ENCODE data around the gene GJB2.

The GJB2 gene

DNA sequence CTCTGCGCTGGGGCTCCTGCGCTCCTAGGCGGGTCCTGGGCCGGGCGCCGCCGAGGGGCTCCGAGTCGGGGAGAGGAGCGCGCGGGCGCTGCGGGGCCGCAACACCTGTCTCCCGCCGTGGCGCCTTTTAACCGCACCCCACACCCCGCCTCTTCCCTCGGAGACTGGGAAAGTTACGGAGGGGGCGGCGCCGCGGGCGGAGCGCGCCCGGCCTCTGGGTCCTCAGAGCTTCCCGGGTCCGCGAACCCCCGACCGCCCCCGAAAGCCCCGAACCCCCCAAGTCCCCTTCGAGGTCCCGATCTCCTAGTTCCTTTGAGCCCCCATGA, at the start of gene GJB2:
TSS of gene GJB2 (minus strand) at position 103 of the 326 bp plus-strand sequence. CDS start 3,357 bp downstream, outside the sequence.
- DNase-seq, result no peak

DNA sequence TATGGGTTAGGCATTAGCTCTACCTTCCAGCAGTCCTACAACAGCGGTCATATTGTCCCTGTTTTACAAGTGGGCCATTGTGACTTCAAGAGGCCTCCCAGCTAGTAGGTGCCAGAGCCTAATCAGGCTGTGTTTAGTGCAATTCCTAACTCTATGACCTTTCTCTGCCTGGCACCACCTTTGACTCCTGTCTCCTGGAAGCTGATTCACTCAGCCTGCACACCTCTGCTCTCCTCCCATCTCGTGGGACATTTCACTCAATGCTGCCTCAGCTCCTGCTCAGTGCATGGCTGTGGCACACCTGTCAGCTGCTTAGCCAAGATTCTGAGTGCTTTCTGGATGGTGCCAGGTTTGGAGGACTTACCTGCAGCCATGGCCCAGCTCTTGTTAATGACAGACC, 48.9 kb upstream of the GJB2 start:
- DNase-seq, result no peak

DNA sequence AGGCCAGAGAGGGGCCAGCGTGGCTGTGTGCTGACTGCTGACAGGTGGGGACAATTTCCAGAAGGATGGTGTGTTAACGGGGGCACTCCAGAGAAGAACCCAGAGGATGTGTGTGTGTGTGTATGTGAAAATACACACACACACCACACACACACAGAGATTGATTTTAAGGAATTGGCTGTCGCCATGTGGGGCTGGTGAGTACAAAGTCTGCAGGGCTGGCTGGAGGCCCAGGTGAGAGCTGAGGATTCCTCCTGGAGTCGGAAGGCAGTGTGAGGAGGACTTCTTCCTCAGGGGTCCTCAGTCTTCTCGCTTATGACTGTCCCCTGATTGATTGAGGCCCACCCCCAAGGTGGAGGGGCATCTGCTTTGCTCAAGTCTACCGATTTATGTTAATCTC, 47.0 kb upstream of the GJB2 start:
- DNase-seq, result no peak

DNA sequence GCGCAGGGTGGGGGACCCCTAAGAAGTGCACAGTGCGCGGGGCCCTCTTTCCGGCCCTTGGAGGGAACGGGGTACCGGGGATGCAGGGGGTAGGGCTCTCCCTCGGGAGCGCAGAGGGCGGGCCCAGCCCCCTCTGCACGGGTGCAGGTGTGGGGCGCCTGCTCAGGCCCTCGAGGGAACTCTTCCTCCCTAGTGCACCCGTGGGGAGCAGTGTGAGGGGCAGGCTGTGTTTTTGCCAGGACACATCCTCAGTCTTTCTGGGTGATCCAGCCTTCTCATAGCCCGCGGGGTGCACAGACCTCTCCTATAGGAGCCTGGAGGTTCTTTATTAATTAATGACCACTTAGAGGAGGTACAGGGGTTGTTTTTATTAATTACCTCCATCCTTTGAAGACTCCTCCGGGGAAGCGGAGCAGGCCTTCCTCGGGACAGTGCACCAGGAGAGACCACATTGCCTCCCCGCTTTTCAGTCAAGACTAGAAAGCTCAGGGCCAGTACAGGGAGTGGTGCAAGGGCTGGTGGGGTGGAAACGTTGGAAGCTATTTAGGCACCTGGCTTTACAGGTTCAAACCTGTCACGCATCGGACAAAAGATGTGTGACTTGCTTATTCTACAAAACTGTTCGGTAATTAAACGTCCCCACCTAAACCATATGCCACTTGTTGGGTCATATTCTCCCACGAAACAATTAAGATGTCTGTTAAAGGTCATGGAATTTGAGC, 40.0 kb upstream of the GJB2 start:
- DNase-seq, result no peak

DNA sequence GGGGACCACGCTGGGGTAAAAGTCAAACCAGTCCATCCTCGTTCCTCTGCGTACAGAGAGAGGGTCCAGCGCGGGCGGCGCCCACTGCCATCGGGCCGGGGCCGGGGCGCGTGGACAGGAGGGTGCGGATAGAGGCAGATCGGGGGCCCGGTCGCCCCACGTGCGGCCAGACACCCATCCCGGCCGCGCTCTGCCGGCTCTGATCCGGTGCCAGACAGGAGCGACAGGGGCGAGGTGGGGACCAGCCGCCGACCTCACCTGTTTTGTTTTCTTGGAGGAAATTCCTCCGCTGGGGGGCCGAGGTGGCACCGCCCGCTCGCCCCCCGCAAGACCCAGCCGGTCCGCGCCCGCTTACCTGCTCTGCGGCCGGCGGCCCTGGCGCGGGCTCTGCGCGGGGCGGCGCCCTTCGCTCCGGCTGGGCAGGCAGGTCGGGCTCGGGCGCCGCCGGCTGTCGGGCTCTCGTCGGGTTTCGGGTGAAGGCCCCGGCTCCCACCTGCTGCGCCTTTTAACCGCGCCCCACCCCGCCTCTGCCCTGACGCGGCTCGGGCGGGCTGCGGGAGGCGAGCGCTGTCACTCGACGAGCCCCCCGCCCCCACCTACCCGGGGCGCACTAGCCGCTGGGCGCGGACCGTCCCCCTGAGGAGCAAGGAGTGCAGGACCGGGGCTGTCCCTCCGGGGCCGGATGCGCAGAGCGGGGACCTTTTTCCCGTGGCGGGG, 39.3 kb upstream of the GJB2 start, which contains the start of gene GJB6:
TSS of gene GJB6 (minus strand) at position 481 of the 717 bp plus-strand sequence. CDS start 8,839 bp downstream, outside the sequence.
- DNase-seq, result no peak

DNA sequence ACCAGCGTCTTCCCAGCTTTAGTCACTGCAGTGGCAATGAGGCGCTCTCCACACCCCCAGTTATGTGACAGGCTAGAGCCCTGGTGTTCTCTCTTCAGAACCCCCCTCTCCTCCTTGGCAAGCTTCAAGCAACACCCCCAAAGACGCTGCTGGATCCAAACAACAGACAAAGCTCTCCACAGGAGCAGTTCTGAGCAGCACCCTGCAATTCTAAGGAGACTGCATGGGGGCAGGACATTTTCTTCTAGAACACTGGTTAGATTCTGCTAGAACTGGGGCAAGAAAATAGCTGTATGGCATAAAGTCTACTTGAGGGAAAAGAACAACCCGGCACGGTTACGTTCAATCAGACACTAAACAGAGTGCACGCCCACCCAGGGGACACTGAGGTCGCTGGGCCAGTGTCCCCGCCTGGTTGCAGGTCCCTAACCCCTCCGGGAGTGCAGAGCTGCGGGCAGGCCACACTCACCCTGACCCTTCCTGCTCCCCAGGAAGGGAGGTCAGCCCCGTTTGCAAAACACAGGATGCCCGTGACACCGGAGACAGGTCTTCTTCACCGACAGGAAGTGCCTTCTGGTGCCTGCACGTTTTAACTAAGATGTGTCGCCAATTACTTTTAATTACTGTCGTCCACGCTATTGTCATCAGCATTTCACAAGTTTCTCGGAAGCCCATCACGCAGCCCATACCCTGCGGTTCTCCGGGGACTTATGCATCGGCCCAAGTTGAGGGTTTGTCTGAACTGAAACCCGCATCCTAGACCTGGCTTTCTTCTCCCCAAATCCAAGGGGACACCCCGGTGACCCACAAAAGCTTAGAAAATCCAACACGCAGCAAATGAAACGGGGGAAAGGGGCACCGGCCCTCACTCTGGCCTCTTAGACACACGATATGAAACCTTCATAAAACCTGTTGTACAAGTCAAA, 38.4 kb upstream of the GJB2 start:
- DNase-seq, result no peak

DNA sequence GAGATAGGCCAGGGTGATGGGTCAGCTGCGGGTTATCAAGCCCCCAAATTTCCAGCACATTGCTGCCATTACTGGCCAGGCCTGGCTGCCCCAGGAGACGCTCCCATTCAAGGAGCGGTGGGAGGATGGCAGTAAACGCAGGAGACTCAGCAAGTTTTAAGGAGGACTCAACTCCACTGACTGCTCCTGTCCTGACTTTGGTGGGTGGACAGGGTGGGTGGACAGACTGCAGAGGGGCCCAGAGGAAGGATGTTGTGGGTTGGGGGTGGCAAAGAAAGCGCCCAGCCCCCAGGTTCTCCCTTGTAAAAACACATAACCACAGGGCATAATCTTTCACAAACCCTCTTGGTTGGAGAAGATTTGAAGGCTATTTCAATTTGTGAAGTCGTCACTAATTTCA, 35.0 kb upstream of the GJB2 start:
- no peak for DNase-seq

DNA sequence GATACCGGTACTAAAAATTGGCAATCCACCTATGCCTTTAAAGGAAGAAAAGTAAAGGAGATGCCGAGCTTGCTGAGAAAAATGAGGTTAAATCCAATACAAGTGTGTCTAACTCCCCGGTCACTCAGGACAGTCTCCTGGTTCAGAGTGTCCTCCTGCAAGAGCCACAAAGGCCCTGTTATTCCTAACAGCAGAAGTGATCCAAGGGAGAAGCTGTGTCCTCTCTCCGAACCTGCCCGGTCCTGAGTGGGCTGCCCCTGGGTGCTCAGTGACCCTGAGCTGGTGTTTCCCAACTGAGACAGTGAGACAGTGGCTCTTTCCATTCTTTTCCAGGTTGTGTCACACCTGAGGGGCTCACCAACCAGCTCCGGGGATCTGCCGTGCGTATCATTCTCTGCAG, 34.5 kb upstream of the GJB2 start:
- no peak for DNase-seq

DNA sequence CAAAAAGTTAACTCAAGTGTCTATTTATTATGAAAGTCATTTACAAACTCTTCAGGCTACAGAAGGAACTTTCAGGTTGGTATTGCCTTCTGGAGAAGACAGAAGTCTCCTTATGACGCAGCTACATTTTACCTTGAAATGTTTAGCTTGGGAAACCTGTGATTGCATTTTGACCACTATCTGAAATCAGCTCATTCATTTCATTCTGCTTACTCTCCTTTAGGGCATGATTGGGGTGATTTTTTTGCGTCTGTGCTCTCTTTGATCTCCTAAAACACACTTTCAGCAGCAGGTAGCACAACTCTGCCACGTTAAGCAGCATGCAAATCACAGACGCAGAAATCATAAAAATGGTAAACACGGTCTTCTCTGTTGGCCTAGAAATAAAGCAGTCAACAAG, 29.8 kb upstream of the GJB2 start:
- DNase-seq, result no peak

DNA sequence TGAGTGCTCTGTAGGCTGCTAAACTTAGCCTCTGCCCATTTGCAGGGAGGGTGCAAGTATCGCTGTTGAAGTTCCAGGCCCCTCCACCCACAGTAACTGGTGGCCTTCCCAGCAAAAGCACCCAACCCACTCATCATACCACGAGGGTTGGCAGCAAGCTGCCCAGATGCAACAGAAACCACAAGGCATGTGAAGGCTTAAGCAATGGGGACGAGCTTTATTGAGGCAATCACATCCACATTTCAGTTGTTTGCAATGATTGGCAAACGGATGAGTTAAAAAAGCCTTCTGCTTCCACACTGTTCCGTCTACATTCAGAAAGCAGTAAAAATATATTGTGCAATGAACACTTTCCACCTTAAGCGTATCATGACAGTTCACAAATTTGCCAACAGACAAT, 29.0 kb upstream of the GJB2 start:
- no peak for DNase-seq

DNA sequence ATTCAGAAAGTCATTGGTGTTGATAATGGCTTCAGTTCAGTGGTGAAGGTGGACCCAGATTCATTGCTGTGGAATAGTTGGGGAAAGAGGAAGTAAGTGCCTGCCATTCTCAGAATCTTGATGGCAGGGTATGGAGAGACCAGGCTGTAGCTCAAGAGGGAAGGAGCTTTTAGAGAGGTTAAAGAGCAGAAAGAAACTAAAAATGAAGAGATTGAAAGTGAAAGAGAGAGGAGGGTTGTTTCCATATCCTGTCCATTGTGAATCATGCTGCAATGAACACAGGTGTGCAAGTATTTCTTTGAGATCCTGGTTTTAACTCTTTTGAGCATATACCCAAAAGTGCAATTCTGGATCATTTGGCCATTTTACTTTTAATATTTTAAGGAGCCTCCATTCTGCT, 26.8 kb upstream of the GJB2 start:
- DNase-seq, result no peak

DNA sequence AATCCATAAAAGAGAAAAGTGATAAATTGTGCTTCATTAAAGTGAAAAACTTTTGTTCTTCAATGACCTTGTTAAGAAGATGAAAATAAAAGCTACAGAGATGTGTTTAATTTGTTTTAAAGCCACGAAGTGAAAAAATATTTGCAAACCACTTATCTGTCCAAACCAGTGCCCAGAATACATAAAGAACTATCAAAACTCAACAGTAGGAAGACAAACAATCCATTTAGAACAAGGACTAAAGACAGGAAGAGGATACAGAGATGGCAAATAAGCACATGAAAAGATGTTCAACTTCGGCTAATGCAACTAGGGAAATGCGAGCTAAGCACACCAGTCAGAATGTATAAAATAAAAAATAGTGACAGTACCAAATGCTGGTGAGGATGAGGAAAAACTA, 24.4 kb upstream of the GJB2 start:
- no peak for DNase-seq

DNA sequence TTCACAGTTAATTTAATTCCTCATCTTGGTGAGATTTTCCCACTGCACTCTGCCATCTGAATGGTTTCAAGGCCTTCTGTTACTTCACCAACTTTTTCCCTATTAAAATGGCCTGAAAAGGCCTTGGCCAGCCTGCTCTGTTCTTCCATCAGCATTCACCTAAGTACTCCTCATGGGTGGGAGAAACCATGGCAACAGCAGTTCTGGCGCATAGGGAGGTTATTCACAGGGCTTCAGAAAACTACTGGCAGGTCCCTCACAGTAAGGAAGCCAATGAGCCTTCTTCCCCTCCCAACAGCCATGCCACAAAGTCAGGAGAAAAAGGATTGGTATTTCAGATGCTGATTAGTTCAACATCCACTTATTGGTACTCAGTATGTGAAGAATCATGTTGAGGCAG, 17.2 kb upstream of the GJB2 start:
- no peak for DNase-seq

DNA sequence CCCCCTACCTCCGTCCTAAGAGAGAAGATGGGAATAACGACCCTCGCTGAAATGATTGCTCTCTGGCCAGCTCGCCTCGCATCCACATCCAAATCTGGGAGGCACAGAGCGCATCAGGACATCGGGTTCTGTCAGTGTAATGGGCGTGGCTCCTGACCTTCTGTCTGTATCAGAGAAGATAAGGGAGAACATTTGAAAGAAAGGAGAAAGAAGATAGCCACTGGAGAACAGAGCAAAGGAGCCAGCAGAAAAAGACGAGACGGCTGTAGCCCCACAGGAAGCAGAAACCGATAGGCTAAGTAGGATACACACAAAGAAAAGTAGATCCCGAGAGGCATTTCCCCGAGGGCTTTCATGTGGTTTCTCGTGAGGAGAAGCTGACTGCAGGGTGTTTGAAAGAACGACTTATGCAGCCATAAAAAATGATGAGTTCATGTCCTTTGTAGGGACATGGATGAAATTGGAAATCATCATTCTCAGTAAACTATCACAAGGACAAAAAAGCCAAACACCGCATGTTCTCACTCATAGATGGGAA, 14.0 kb upstream of the GJB2 start:
- DNase-seq, result no peak

DNA sequence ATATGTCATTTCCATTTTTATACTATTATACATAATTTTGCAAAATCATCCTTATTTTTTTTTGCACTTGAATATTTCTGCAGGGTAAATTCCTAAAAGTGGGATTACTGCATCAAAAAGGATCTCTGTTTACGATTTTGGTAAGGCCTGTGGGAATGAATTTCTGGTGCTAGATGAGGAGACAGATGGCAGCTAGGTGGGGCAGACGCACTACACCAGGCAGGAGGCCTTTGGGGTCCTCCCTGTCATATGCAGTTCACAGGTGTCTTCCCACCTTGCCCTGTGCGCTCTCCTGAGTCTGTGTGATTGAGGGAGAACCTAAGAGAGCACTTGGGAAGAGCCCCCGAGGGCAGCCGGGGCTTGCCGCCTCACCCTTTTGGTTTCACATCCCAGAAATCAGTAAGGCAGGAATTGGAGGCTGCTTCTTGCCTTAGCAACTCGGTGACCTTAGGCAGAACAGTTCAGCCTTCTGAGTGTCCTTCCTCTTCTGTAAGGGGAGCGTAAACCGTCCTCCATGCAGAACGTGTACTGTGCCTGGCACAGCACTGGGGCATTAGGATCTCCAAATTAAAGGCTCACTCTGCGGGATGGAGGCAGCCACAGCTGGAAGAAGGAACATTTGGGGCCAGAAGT, 13.4 kb upstream of the GJB2 start:
- DNase-seq, result no peak

DNA sequence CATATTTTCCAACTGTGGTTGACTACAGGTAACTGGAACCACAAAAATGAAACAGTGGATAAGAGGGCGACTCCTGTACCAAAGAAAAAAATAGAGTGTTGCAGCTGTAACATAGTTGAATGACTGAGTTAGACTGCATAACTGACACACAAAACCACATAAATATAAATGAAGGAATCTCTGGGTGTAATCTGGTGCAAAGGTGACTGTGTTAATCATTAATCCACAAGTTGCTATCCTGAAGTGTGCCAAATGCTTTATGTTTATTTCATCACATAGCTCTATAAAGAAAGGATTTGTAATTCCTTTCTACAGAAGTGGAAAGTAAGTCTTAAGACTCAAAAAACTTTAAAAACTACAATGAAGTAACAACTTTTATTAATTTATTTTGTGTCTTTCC, 6.0 kb upstream of the GJB2 start:
- DNase-seq, result no peak

DNA sequence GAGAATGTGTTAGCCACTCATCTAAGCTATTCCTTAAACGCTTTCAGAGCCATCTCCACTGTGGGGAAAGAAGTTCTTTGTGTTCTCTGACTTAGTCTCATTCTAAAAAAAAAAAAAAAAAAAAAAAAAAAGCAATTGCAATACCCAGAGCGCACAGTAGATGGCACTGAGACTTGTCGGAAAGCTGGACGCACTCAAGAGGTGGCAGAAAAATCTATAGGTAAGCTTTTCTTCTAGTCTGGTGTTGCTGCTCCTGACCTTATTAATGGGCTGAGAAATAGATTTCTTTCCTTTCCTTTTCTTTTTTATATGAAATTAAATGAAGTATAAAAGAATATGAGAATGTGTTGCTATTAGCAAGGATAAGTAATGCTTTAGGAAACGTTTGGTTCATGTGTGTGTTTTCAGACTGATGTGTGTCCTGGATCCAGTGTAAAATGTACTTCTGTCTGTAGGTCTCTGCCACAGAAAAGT, 4.7 kb upstream of the GJB2 start:
- peak; percentile 36 for DNase-seq

DNA sequence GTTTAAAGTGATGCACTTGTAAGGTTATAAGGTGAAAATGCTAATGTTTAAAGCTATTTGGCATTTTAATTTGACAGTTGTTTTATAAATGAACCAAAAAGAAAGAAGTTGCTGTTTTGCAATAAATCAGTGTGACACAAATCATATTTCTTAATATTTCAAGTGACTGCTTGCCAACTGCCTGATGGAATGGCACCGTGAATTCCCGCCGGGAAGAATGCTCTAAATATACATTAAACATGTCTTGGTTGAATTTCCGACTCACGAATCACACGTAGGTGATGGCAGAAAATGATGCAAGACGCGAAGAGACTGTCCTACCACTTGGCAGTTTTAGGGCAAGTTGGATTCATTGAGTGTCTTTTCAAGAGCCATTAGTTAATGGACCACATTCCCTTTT, 3.1 kb upstream of the GJB2 start:
- no peak for DNase-seq

DNA sequence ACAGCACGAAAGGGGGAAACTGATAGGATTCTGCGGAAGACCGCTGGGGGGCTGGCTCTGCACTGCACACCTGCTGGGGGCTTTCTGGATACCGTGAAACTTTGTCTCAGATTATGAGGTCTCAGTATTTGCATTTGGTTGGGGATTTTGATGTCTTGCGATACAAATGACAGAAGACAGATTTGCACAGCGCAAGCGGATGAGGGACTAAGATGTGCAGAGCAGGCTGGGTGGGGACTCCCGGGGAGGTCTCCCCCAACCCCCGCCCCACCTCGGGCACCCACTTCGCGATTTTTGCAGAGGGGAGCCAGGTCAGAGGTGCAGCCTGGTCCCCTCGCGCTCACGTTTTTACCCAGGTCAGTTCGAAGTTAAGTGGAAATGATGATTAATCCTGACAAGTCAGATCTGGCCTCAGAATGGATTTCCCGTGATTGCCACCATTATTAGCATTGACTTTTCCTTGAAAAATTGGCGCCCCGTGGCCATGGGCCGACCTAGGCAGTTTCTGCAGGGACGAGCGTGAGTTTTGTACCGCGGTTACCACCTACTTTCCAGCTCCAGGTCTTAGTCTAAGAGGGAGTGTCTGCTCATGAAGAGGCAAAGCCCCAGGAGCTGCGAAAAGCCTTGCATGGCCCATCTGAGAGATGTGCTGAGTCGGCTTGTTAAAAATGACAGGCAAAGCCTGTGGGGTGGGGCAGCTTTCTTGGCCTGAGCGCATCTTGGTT, 1.3 kb upstream of the GJB2 start:
- no peak for DNase-seq

DNA sequence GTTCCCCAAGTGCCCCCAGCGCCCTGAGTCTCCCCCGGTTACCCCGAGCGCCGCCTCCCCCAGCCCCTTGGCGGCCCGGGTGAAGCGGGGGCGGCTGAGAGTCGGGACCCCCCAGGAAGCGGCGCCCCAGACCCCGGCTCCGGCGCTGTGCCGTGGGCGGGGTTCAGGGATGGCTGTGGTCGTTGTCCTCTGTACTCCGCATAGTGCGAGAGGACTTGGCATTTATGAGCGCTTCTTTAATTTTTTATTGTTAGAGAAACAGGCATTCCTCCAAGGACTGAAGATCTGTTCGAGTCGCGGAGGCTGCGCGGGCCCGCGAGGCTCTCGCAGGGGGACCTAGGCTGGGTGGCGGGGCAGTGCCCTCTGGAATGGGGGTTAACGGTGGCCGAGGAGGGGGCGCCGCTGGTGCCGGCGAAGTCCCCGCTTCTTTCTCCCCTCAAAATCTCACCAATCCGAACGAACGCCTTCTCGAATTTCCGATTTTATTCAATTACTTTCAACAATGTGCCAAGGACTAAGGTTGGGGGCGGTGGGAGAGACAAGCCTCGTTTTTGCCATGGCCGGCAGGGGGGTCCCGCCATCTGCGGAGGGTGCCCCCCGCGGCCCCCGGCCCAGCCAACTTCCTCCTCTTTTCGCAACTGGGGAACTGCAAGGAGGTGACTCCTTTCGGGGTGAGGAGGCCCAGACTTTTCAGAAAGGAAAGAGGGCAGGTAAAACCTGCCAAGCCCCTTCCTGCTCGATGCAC, 596 bp upstream of the GJB2 start:
- DNase-seq, result no peak

DNA sequence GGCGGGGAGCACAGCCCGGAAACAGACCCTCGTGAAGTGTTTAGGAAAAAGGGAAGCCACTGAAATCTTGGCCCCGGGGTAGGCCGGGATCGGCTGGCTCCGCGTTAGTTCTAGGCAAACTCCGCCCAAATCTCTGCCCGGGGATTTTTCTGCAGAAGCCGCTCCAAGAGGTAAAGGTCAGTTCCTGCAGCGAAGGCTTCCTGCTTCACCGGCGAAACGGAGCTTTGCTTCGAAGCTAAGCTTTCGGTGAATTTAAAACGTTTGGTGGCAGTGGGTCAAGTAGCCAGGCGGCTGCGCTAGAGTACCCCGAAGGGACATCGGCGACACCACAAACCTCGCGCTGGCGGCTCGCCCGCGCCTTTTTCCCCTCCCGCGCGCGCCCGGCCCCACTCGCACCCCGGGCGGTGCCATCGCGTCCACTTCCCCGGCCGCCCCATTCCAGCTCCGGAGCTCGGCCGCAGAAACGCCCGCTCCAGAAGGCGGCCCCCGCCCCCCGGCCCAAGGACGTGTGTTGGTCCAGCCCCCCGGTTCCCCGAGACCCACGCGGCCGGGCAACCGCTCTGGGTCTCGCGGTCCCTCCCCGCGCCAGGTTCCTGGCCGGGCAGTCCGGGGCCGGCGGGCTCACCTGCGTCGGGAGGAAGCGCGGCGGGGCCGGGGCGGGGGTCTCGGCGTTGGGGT, 441 bp downstream of the GJB2 start:
- DNase-seq, result no peak

All from NCI-H1694 (cell line).